Measurements from ENCODE around the gene GOLPH3L. TPM values are rescaled to one million over a fixed set of nuclear protein-coding genes. Genes with fewer than 3 reads are reported as not detected.

Gene GOLPH3L
- total RNA-seq, 1 donor from 2014 or later: 14.5 TPM

- Mint-ChIP-seq H3K27ac (ENCODE audit: unreplicated experiment) (peak overlapping the region; percentile 59), H3K4me1 (ENCODE audit: low read depth, unreplicated experiment) (no peaks in the 10 kb centered on the region), H3K36me3 (ENCODE audit: unreplicated experiment) (no peaks in the 10 kb centered on the region), H3K9me3 (ENCODE audit: unreplicated experiment) (peaks cover 2% of the 10 kb centered on the region), H3K27me3 (ENCODE audit: unreplicated experiment) (no peaks in the 10 kb centered on the region), H3K4me3 (ENCODE audit: unreplicated experiment) (no peak overlapping the region)
- TF ChIP-seq, protein P1, sequence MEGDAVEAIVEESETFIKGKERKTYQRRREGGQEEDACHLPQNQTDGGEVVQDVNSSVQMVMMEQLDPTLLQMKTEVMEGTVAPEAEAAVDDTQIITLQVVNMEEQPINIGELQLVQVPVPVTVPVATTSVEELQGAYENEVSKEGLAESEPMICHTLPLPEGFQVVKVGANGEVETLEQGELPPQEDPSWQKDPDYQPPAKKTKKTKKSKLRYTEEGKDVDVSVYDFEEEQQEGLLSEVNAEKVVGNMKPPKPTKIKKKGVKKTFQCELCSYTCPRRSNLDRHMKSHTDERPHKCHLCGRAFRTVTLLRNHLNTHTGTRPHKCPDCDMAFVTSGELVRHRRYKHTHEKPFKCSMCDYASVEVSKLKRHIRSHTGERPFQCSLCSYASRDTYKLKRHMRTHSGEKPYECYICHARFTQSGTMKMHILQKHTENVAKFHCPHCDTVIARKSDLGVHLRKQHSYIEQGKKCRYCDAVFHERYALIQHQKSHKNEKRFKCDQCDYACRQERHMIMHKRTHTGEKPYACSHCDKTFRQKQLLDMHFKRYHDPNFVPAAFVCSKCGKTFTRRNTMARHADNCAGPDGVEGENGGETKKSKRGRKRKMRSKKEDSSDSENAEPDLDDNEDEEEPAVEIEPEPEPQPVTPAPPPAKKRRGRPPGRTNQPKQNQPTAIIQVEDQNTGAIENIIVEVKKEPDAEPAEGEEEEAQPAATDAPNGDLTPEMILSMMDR (IDR thresholded peaks at IDR 0.05; ENCODE audit: partially characterized antibody, unreplicated experiment): no peak
- DNase-seq: peak; percentile 24
Measured at GRCh38 chr1:150622303-150622975, 74.5 kb downstream of the GOLPH3L start.

DNA sequence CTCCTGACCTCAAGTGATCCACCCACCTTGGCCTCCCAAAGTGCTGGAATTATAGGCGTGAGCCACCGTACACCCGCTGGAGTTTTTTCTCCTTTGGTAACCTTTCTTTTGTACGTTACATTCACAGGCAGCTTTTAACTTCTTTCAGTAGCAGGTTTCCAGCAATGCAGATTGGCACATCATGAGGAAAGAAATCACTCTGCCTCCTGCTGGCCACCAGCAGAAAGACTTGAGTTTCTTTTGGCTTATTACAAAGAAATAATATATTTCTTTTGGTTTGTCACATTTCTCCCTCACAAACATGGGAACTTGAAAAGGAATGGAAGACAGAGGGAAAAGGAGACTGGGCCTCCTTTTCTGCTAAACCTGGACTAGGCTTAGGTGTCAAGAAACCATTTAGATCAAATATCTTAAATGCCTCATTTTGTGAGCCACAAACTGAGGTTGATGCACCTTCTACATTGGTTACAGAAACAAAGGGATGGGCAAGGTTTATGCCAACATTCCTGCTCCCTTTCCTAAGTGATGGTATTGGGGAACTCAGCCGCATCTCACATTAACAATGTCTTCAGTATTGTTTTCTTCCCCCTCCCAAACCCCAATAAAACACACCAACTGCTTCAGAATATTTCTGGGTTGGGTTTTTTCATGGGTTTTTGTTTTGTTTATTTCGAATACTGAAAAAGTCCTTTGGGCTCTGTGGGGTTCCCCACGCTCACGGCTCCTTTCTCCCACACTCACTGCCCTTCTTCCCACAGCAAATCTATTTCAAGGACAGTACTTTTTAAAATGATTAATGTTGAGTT, 75.3 kb downstream of the GOLPH3L start:
- TF ChIP-seq, protein P1 (IDR thresholded peaks at IDR 0.05; ENCODE audit: partially characterized antibody, unreplicated experiment): peak; percentile 74
- no peaks in the 10 kb centered on the region for H3K27me3 Mint-ChIP-seq (ENCODE audit: unreplicated experiment)
- peak; percentile 45 for DNase-seq
- H3K27ac Mint-ChIP-seq (ENCODE audit: unreplicated experiment): peak overlapping the region; percentile 59
- H3K4me3 Mint-ChIP-seq (ENCODE audit: unreplicated experiment): no peak overlapping the region
- no peaks in the 10 kb centered on the region for H3K4me1 Mint-ChIP-seq (ENCODE audit: low read depth, unreplicated experiment)
- H3K36me3 Mint-ChIP-seq (ENCODE audit: unreplicated experiment): no peaks in the 10 kb centered on the region
- peaks cover 2% of the 10 kb centered on the region for H3K9me3 Mint-ChIP-seq (ENCODE audit: unreplicated experiment)

GRCh38 chr1:150620919-150621318, 76.0 kb downstream of the GOLPH3L start:
- DNase-seq: no peak
- Mint-ChIP-seq H3K27me3 (ENCODE audit: unreplicated experiment) (peaks cover 2% of the 10 kb centered on the region), H3K36me3 (ENCODE audit: unreplicated experiment) (peaks cover 1% of the 10 kb centered on the region)

DNA sequence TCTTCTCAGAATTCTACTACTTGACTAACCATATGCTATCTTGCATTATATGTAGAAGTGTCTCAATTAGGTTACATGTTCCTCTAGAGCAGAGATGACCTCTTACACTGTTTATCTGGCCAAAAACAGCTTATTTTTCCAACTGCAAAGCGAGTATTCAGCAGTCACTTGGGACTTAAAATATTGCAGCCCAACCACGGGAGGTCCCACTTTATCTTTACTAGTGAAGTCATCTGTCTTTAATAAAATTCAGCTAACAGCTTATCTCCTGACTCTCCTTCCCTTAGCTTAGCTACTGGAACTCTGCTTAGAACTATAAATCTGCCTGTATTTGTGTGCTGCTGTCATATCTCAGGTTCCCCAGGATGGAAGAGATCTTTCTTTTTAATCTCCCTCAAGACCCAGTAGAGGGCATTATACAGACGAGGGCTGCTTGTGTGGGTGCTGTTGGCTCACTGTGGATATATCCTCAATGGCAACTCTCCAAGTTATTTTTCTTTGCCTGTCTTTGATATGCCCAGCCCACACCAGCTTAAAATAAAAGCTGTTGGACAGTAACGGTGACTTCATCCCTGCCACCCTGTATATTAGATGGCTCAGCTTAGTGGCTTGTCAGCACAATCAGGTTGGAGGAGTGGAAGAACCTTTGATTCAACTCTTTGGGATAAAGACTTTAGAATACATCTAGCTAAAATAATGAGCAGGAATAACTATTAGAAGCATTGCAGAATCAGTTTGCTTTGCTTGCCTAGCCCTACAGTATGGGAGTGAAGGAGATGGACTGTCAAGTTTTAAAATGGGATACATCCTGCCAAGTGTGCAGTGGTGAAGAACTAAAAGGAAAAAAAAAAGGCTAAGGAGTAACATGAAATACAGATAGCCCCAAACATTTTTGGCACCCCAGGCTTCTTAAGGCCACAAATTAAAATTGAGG, 77.1 kb downstream of the GOLPH3L start:
- no peak overlapping the region for H3K27ac Mint-ChIP-seq (ENCODE audit: unreplicated experiment)
- H3K4me3 Mint-ChIP-seq (ENCODE audit: unreplicated experiment): no peak overlapping the region
- H3K36me3 Mint-ChIP-seq (ENCODE audit: unreplicated experiment): peaks cover 5% of the 10 kb centered on the region

More at GRCh38 chr1:150620919-150621318, 76.0 kb downstream of the GOLPH3L start:
- Mint-ChIP-seq H3K27ac (ENCODE audit: unreplicated experiment) (no peak overlapping the region), H3K4me3 (ENCODE audit: unreplicated experiment) (no peak overlapping the region), H3K4me1 (ENCODE audit: low read depth, unreplicated experiment) (no peaks in the 10 kb centered on the region), H3K9me3 (ENCODE audit: unreplicated experiment) (peaks cover 2% of the 10 kb centered on the region)
- TF ChIP-seq, protein P1 (IDR thresholded peaks at IDR 0.05; ENCODE audit: partially characterized antibody, unreplicated experiment): no peak

More for the DNA sequence above, 77.1 kb downstream of the GOLPH3L start:
- no peak for DNase-seq
- TF ChIP-seq, protein P1 (IDR thresholded peaks at IDR 0.05; ENCODE audit: partially characterized antibody, unreplicated experiment): no peak
- Mint-ChIP-seq H3K9me3 (ENCODE audit: unreplicated experiment) (peaks cover 2% of the 10 kb centered on the region), H3K4me1 (ENCODE audit: low read depth, unreplicated experiment) (no peaks in the 10 kb centered on the region), H3K27me3 (ENCODE audit: unreplicated experiment) (peaks cover 2% of the 10 kb centered on the region)

All from glutamatergic neuron (in vitro differentiated cells).